ENCODE results near the gene SPRY4. TPM values are rescaled to one million over a fixed set of nuclear protein-coding genes. Genes with fewer than 3 reads are reported as not detected.

The SPRY4 gene
- total RNA-seq, 1 donor from 2014 or later, result 23.4 TPM

DNA sequence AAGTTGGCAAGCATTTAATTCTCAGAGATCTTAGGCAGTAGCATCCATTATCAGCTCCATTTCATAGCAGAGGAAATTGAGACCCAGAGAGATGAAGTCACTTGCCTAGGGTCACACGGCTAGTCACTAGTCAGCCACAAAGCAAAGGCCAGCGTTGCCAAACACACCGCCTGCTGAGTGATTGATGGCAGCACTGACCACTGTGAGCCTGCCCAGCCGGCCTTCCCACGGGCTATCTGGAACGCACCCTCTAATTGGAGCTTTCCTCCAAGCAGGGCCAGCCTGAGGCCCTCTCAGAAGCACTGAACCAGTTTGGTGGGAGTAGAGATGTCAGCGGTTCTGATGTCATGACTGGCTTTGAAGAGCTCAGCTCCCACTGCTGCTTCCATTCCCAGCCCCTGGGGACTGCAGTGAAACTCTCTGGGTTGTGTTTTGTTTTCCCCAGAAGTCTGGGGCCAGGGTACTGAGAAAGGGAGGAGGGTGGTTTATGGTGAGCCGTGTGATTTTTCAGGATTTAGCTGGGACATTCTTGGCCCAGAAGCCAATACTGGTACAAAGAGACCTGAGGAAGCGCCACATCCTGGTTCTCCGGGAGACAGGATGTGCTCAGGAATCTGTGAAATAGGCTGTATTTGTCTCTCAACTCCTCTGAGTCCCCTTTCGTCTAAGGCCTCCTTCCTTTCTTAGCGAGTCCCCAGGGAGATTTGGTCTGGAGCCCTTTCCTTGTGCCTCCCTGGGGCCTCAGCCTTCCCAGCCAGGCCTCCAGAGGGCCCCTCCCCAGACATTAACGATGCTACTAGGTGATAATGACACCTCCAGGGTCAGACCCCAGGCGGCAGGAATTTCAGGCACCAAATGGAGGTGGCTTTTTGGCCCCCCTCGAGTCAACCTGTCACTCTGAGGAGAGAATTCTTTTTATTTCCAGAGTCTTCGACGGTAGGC, 44.5 kb downstream of the SPRY4 start:
- Histone ChIP-seq H3K4me2 (ENCODE audit: low read length) (peak overlapping the region; percentile 49), H3K27ac (ENCODE audit: low read depth, low read length) (peak overlapping the region; percentile 70), H3K4me1 (ENCODE audit: insufficient read depth, low read length) (peaks cover 15% of the 10 kb centered on the region), H4K20me1 (ENCODE audit: insufficient read depth, low read length) (no peaks in the 10 kb centered on the region), H2AFZ (ENCODE audit: low read depth, low read length) (peak overlapping the region; percentile 65), H3K4me3 (ENCODE audit: insufficient read depth, low read depth, low read length) (no peak overlapping the region), H3K36me3 (ENCODE audit: insufficient read depth, low read length) (no peaks in the 10 kb centered on the region), H3K9ac (ENCODE audit: low read length) (peak overlapping the region; percentile 68), H3K79me2 (ENCODE audit: insufficient read depth, low read length) (no peaks in the 10 kb centered on the region), H3K27me3 (ENCODE audit: insufficient read depth, low read length) (no peaks in the 10 kb centered on the region), H3K9me3 (ENCODE audit: insufficient read depth, low read depth, low read length) (no peaks in the 10 kb centered on the region)
- FAIRE-seq, result no peak
- no peak for TF ChIP-seq EZH2 (IDR thresholded peaks at IDR 0.05; ENCODE audit: insufficient read depth, low read length)
- TF ChIP-seq, protein P1, sequence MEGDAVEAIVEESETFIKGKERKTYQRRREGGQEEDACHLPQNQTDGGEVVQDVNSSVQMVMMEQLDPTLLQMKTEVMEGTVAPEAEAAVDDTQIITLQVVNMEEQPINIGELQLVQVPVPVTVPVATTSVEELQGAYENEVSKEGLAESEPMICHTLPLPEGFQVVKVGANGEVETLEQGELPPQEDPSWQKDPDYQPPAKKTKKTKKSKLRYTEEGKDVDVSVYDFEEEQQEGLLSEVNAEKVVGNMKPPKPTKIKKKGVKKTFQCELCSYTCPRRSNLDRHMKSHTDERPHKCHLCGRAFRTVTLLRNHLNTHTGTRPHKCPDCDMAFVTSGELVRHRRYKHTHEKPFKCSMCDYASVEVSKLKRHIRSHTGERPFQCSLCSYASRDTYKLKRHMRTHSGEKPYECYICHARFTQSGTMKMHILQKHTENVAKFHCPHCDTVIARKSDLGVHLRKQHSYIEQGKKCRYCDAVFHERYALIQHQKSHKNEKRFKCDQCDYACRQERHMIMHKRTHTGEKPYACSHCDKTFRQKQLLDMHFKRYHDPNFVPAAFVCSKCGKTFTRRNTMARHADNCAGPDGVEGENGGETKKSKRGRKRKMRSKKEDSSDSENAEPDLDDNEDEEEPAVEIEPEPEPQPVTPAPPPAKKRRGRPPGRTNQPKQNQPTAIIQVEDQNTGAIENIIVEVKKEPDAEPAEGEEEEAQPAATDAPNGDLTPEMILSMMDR (IDR thresholded peaks at IDR 0.05; ENCODE audit: insufficient read depth, low read depth, low read length), result no peak
- H3K27ac Mint-ChIP-seq (ENCODE audit: unreplicated experiment), result peak overlapping the region; percentile 69
- H3K9me3 Mint-ChIP-seq (ENCODE audit: unreplicated experiment), result no peaks in the 10 kb centered on the region
- no peaks in the 10 kb centered on the region for H3K36me3 Mint-ChIP-seq (ENCODE audit: low read depth, unreplicated experiment)
- peak; percentile 85 for DNase-seq (ENCODE audit: low read depth)
- no peaks in the 10 kb centered on the region for H3K27me3 Mint-ChIP-seq (ENCODE audit: low read depth, unreplicated experiment)
- H3K4me3 Mint-ChIP-seq (ENCODE audit: unreplicated experiment), result no peak overlapping the region
- H3K4me1 Mint-ChIP-seq (ENCODE audit: low read depth, unreplicated experiment), result peaks cover 9% of the 10 kb centered on the region

DNA sequence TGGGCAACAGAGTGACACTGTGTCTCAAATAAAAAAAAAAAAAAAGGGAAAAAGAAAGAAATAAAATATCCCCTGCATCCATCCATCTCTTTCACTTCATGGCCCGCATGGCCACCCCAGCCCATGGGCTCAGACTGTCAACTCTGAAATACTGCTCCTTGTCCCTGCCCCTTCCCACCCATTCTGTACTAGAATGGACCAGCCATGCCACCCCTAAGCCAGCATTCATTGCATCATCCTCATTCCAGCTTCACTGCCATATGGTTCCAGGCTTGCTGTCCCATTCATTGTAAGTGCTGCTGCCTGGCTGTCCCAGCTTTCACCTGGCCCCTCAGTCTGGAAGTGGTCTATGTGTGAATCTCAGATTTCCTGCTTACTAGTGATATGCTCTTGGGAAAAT, 46.2 kb downstream of the SPRY4 start:
- no peak for FAIRE-seq
- no peak overlapping the region for H3K4me2 ChIP-seq (ENCODE audit: low read length)
- H3K27ac ChIP-seq (ENCODE audit: low read depth, low read length), result no peak overlapping the region
- H3K36me3 ChIP-seq (ENCODE audit: insufficient read depth, low read length), result no peaks in the 10 kb centered on the region
- H3K9me3 ChIP-seq (ENCODE audit: insufficient read depth, low read depth, low read length), result no peaks in the 10 kb centered on the region
- no peak overlapping the region for H3K9ac ChIP-seq (ENCODE audit: low read length)
- H3K4me3 ChIP-seq (ENCODE audit: insufficient read depth, low read depth, low read length), result no peak overlapping the region
- TF ChIP-seq, protein P1 (IDR thresholded peaks at IDR 0.05; ENCODE audit: insufficient read depth, low read depth, low read length), result no peak
- TF ChIP-seq EZH2 (IDR thresholded peaks at IDR 0.05; ENCODE audit: insufficient read depth, low read length), result no peak
- Mint-ChIP-seq H3K4me1 (ENCODE audit: low read depth, unreplicated experiment) (peaks cover 9% of the 10 kb centered on the region), H3K36me3 (ENCODE audit: low read depth, unreplicated experiment) (no peaks in the 10 kb centered on the region), H3K4me3 (ENCODE audit: unreplicated experiment) (no peak overlapping the region), H3K27me3 (ENCODE audit: low read depth, unreplicated experiment) (no peaks in the 10 kb centered on the region), H3K9me3 (ENCODE audit: unreplicated experiment) (no peaks in the 10 kb centered on the region), H3K27ac (ENCODE audit: unreplicated experiment) (no peak overlapping the region)
- no peak for DNase-seq (ENCODE audit: low read depth)
- no peaks in the 10 kb centered on the region for H4K20me1 ChIP-seq (ENCODE audit: insufficient read depth, low read length)
- H2AFZ ChIP-seq (ENCODE audit: low read depth, low read length), result no peak overlapping the region
- H3K27me3 ChIP-seq (ENCODE audit: insufficient read depth, low read length), result no peaks in the 10 kb centered on the region
- H3K4me1 ChIP-seq (ENCODE audit: insufficient read depth, low read length), result peaks cover 15% of the 10 kb centered on the region
- H3K79me2 ChIP-seq (ENCODE audit: insufficient read depth, low read length), result no peaks in the 10 kb centered on the region

DNA sequence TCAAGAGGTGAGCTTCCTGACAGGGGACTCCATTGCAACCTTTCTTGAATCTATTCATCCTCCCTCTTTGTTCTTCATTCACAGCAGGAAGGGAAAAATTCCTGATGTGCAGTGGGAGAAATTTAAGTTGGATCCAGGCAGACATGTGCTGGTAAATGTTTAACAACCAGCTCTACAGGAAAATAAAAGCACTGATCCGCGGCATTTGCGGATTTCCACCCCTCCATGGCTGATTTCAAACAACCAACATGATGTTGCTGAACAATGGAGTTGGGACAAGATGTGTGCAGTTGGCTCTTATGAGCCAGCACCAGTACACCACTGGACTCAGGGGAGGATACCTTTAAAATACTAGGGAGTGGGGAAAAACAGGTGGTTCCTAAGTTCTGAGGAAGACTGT, 47.0 kb downstream of the SPRY4 start:
- no peak for TF ChIP-seq EZH2 (IDR thresholded peaks at IDR 0.05; ENCODE audit: insufficient read depth, low read length)
- TF ChIP-seq, protein P1 (IDR thresholded peaks at IDR 0.05; ENCODE audit: insufficient read depth, low read depth, low read length), result no peak
- Histone ChIP-seq H3K36me3 (ENCODE audit: insufficient read depth, low read length) (no peaks in the 10 kb centered on the region), H3K4me2 (ENCODE audit: low read length) (no peak overlapping the region), H3K27me3 (ENCODE audit: insufficient read depth, low read length) (no peaks in the 10 kb centered on the region), H4K20me1 (ENCODE audit: insufficient read depth, low read length) (no peaks in the 10 kb centered on the region), H2AFZ (ENCODE audit: low read depth, low read length) (no peak overlapping the region), H3K79me2 (ENCODE audit: insufficient read depth, low read length) (no peaks in the 10 kb centered on the region), H3K4me1 (ENCODE audit: insufficient read depth, low read length) (peaks cover 15% of the 10 kb centered on the region), H3K9ac (ENCODE audit: low read length) (no peak overlapping the region), H3K9me3 (ENCODE audit: insufficient read depth, low read depth, low read length) (no peaks in the 10 kb centered on the region), H3K4me3 (ENCODE audit: insufficient read depth, low read depth, low read length) (no peak overlapping the region), H3K27ac (ENCODE audit: low read depth, low read length) (no peak overlapping the region)
- Mint-ChIP-seq H3K4me3 (ENCODE audit: unreplicated experiment) (no peak overlapping the region), H3K27me3 (ENCODE audit: low read depth, unreplicated experiment) (no peaks in the 10 kb centered on the region), H3K9me3 (ENCODE audit: unreplicated experiment) (no peaks in the 10 kb centered on the region), H3K36me3 (ENCODE audit: low read depth, unreplicated experiment) (no peaks in the 10 kb centered on the region), H3K4me1 (ENCODE audit: low read depth, unreplicated experiment) (peaks cover 9% of the 10 kb centered on the region), H3K27ac (ENCODE audit: unreplicated experiment) (no peak overlapping the region)
- DNase-seq (ENCODE audit: low read depth), result no peak
- FAIRE-seq, result no peak

Data from astrocyte (in vitro differentiated cells and primary cell).